Type B pancreatic cell (in vitro differentiated cells): ENCODE data around the gene INF2. TPM values are rescaled to one million over a fixed set of nuclear protein-coding genes. Genes with fewer than 3 reads are reported as not detected.

ENCODE experiments used
- DNase-seq: peaks from one replicate; pipeline ENCODE4 v3.0.0; 2021; ENCODE audit warnings: mixed read lengths; ENCODE audit not compliant: unreplicated experiment; ENCODE audit errors: extremely low spot score
- H3K27ac Mint-ChIP-seq: 2 replicates; pipeline ENCODE4 v1.8.0; 2021; ENCODE audit warnings: mild to moderate bottlenecking, mixed read lengths
- H3K27me3 Mint-ChIP-seq: 2 replicates; pipeline ENCODE4 v1.8.0; 2021; ENCODE audit warnings: mixed read lengths
- H3K36me3 Mint-ChIP-seq: 2 replicates; pipeline ENCODE4 v1.8.0; 2021; ENCODE audit warnings: mixed read lengths
- H3K4me1 Mint-ChIP-seq: one replicate; pipeline ENCODE4 v1.8.0; 2021; ENCODE audit warnings: mixed read lengths; ENCODE audit not compliant: unreplicated experiment
- H3K4me3 Mint-ChIP-seq: 2 replicates; pipeline ENCODE4 v1.8.0; 2021; ENCODE audit warnings: mild to moderate bottlenecking, mixed read lengths
- H3K9me3 Mint-ChIP-seq: 2 replicates; pipeline ENCODE4 v1.8.0; 2021; ENCODE audit warnings: mixed read lengths
- CTCF ChIP-seq: fragments of 200-600 bp; sonication (generic); conservative IDR thresholded peaks from 2 replicates; pipeline ENCODE4 v1.5.0; 2021; ENCODE audit warnings: antibody characterized with exemption, mild to moderate bottlenecking
- total RNA-seq: library from RNA; stranded (reverse); gene quantifications from 2 replicates; pipeline ENCODE4 v1.2.1, GENCODE V29; 2021; ENCODE audit warnings: low replicate concordance

The INF2 gene
- total RNA-seq, 1 donor from 2014 or later = 45.6 TPM

DNA sequence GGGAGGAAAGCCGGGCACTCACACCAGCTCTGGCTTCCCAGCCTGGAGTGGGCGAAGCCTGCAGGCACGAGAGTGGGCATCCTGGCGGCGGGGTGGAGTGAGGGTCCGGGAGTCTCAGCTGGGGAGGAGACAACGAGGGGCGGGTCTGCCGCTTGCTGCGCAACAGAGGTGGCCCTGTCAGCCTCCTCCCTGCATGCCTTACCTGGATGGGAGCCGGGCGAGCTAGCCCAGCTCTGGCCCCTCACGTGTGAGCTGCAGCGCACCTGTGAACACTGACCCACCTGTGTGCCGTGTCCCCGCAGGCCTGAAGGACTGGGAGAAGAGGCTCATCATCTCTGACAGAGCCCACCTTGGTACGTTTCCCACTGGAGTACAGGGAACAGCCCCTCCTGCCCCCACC is 49.6 kb downstream of the INF2 start:
- no peak for TF ChIP-seq CTCF
- no peak for DNase-seq

DNA sequence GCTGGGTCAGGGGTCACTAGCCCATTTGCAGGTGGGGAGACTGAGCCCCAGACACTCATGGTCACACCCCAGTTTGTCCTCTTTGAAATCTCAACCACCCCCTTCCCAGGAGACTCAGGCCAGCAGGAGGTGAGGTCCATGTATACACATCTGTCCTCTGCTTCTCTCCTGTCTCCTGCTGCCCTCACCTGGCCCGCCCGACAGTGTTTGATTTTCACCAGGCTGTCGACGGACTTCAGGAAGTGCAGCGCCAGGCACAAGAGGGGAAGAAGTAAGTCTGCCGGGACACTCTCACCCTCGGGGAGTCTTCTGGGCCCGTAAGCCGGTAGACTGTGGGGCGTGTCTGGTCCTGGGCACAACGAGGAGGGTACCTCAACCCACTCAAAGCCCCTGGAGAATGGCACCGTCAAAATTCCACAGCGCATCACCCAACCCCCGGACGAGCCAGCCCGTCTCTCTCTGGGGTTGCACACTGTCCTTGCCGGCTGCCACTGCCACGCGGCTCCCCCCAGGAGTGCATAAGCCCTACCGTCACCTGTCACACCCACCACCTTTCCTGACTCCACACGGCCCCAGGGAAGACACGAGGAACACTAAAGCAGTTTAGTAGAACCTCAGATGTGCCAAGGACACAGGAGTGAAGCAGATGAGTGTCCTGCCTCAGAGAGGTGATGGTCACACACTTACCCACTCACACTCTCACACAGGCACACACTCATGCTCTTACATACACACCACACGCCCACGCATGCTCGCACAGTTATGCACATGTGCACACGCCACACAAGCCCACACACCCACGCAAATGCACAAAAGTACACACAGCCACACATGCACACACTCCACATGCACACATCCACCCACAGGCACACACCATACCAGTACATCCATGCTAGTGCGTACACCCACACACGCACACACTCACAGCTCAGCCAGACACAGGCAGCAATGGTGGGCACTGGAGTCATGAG is 50.4 kb downstream of the INF2 start:
- H3K27ac Mint-ChIP-seq = no peak overlapping the region
- no peaks in the 10 kb centered on the region for H3K27me3 Mint-ChIP-seq
- no peaks in the 10 kb centered on the region for H3K4me1 Mint-ChIP-seq
- no peak overlapping the region for H3K4me3 Mint-ChIP-seq
- H3K9me3 Mint-ChIP-seq = no peaks in the 10 kb centered on the region
- DNase-seq = no peak
- TF ChIP-seq CTCF = no peak
- no peaks in the 10 kb centered on the region for H3K36me3 Mint-ChIP-seq

More for the DNA sequence above, 49.6 kb downstream of the INF2 start:
- Mint-ChIP-seq H3K36me3 (no peaks in the 10 kb centered on the region), H3K4me3 (no peak overlapping the region), H3K27ac (no peak overlapping the region), H3K27me3 (no peaks in the 10 kb centered on the region), H3K9me3 (no peaks in the 10 kb centered on the region), H3K4me1 (no peaks in the 10 kb centered on the region)

- Mint-ChIP-seq H3K36me3 (no peaks in the 10 kb centered on the region), H3K27ac (no peak overlapping the region), H3K9me3 (no peaks in the 10 kb centered on the region), H3K4me1 (no peaks in the 10 kb centered on the region), H3K4me3 (no peak overlapping the region), H3K27me3 (no peaks in the 10 kb centered on the region)
- DNase-seq = no peak
- no peak for TF ChIP-seq CTCF
Measured at GRCh38 chr14:104741108-104741802, 51.8 kb downstream of the INF2 start.

DNA sequence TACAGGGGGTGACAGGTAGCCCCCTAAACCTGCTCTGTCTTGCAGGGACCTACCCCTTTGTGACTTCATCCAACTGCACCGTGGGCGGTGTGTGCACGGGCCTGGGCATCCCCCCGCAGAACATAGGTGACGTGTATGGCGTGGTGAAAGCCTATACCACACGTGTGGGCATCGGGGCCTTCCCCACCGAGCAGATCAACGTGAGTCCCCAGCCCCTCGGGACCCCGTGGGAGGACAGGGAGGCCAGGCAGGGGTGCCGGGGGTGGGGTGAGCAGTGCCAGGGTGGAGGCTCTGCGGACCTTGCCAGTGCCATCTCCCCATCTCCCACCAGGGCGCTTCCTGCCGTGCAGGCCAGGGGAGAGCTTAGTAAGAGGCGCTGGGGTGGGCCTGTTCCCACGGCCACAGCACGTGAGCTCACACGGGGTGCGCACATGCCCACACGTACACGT is 52.4 kb downstream of the INF2 start:
- no peak for TF ChIP-seq CTCF
- H3K27ac Mint-ChIP-seq = no peak overlapping the region
- no peak for DNase-seq
- H3K27me3 Mint-ChIP-seq = no peaks in the 10 kb centered on the region
- H3K36me3 Mint-ChIP-seq = no peaks in the 10 kb centered on the region
- H3K9me3 Mint-ChIP-seq = no peaks in the 10 kb centered on the region
- H3K4me1 Mint-ChIP-seq = peaks cover 3% of the 10 kb centered on the region
- H3K4me3 Mint-ChIP-seq = no peak overlapping the region

- H3K27me3 Mint-ChIP-seq = no peaks in the 10 kb centered on the region
- TF ChIP-seq CTCF = no peak
- no peak overlapping the region for H3K27ac Mint-ChIP-seq
- H3K4me1 Mint-ChIP-seq = peaks cover 5% of the 10 kb centered on the region
- no peaks in the 10 kb centered on the region for H3K36me3 Mint-ChIP-seq
- H3K4me3 Mint-ChIP-seq = no peak overlapping the region
- no peaks in the 10 kb centered on the region for H3K9me3 Mint-ChIP-seq
- DNase-seq = no peak
Measured at GRCh38 chr14:104742586-104743455, 53.4 kb downstream of the INF2 start.
